Measurements from ENCODE around the gene PELI3.

DNA sequence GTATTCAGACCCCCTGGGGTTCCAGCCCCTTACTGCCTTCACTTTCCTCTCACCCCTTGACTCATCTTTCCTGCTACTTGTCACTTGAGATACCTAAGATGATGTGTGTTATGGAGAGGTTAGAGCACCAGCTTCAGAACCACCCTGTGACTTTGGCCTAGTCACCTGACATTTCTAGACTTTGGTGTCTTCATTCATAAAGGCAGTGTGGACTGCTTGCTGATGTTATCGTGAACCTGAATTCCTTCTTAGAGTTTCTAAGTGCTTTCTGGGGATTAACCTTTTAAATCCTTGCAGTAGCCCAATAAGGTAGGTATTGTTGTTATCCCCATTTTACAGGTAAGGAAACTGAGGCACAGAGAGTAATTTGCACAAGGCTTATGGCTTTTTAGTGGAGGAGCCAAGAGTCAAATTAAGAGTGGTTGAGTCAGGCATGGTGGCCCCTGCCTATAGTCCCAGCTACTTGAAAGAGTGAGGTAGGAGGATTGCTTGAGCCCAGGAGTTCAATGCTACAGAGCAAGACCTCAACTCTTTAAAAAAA, 38.6 kb downstream of the PELI3 start:
- TF ChIP-seq CTCF (conservative IDR thresholded peaks at IDR 0.05; ENCODE audit: low read length) = no peak
- TF ChIP-seq EZH2phosphoT487 (IDR thresholded peaks at IDR 0.05; ENCODE audit: borderline replicate concordance) = no peak

Measured in Loucy (cell line).